PC-3 (cell line): ENCODE data around the gene ZNF79. TPM values are rescaled to one million over a fixed set of nuclear protein-coding genes. Genes with fewer than 3 reads are reported as not detected.

Experiments used
- ATAC-seq: fragments of 200-7000 bp; cut with Tn5 transposase; 2 replicates; pipeline ENCODE4 v1.9.1; 2020; ENCODE audit warnings: mild to moderate bottlenecking, moderate library complexity
- BruUV-seq: library from RNA; stranded (reverse); fragments of 400-500 nt; replicated peaks from 2 replicates; lab custom pipeline; 2021; lab: Mats Ljungman, UMichigan
- CTCF ChIA-PET: fragments of 300-600 bp; sonication (Branson Sonifier 250); formaldehyde crosslinking; loops from one replicate; lab custom pipeline; 2022; ENCODE audit warnings: antibody characterized with exemption; lab: Charles Lee
- POLR2A ChIA-PET: fragments of 300-600 bp; sonication (Branson Sonifier 250); formaldehyde crosslinking; loops from one replicate; lab custom pipeline; 2022; ENCODE audit warnings: antibody characterized with exemption; ENCODE audit not compliant: unreplicated experiment; lab: Charles Lee
- DNase-seq: peaks from one replicate; pipeline ENCODE4 v3.0.0-alpha.2; 2015
- H2AFZ ChIP-seq: fragments of 300-600 bp; sonication (generic); 2 replicates; pipeline ENCODE4 v1.6.0; 2016; ENCODE audit warnings: antibody characterized with exemption, low read length
- H3F3A ChIP-seq: fragments of 300-600 bp; sonication (generic); one replicate; pipeline ENCODE4 v1.6.0; 2017; ENCODE audit warnings: antibody characterized with exemption, low read length, control low read depth, mild to moderate bottlenecking; ENCODE audit not compliant: unreplicated experiment
- H3K27ac ChIP-seq: fragments of 300-600 bp; sonication (generic); 2 replicates; pipeline ENCODE4 v1.5.1; 2016; ENCODE audit warnings: mild to moderate bottlenecking, low read length
- H3K27me3 ChIP-seq: fragments of 300-600 bp; sonication (generic); 2 replicates; pipeline ENCODE4 v1.6.1; 2016; ENCODE audit warnings: low read length, mixed read lengths
- H3K36me3 ChIP-seq: fragments of 300-600 bp; sonication (generic); 2 replicates; pipeline ENCODE4 v1.6.1; 2016; ENCODE audit warnings: low read depth, mixed run types, low read length, mixed read lengths
- H3K4me1 ChIP-seq: fragments of 300-600 bp; sonication (generic); 2 replicates; pipeline ENCODE4 v1.5.1; 2016; ENCODE audit warnings: low read length; ENCODE audit not compliant: insufficient read depth
- H3K4me2 ChIP-seq: fragments of 300-600 bp; sonication (generic); 2 replicates; pipeline ENCODE4 v1.6.0; 2016; ENCODE audit warnings: low read length
- H3K4me3 ChIP-seq: fragments of 300-600 bp; sonication (generic); 2 replicates; pipeline ENCODE4 v1.5.1; 2016; ENCODE audit warnings: mild to moderate bottlenecking, low read length, mixed read lengths
- H3K79me2 ChIP-seq: fragments of 300-600 bp; sonication (generic); 2 replicates; pipeline ENCODE4 v1.6.1; 2017; ENCODE audit warnings: low read length, mixed read lengths
- H3K9ac ChIP-seq: fragments of 300-600 bp; sonication (generic); 2 replicates; pipeline ENCODE4 v1.6.0; 2016; ENCODE audit warnings: mild to moderate bottlenecking, low read length
- H3K9me2 ChIP-seq: fragments of 300-600 bp; sonication (generic); replicated peaks from 2 replicates; pipeline ENCODE4 v1.6.1; 2016; ENCODE audit warnings: mixed run types, low read length, mixed read lengths
- H3K9me3 ChIP-seq: fragments of 300-600 bp; sonication (generic); 2 replicates; pipeline ENCODE4 v1.6.1; 2016; ENCODE audit warnings: low read length, mixed read lengths
- H4K20me1 ChIP-seq: fragments of 300-600 bp; sonication (generic); 2 replicates; pipeline ENCODE4 v1.6.1; 2016; ENCODE audit warnings: low read length, mixed read lengths
- EZH2 ChIP-seq: fragments of 300-600 bp; sonication (generic); IDR thresholded peaks from one replicate; pipeline ENCODE4 v1.6.1; 2017; ENCODE audit warnings: antibody characterized with exemption, mild to moderate bottlenecking, low read length; ENCODE audit not compliant: unreplicated experiment
- EZH2phosphoT487 ChIP-seq: fragments of 300-600 bp; sonication (generic); IDR thresholded peaks from 2 replicates; pipeline ENCODE4 v1.6.1; 2018; ENCODE audit warnings: mild to moderate bottlenecking, antibody characterized with exemption, low read length, borderline replicate concordance
- intact Hi-C: fragments of 100-400 bp; cut with micrococcal nuclease; formaldehyde crosslinking; loops from 2 replicates; pipeline ENCODE4 v1.9.0; 2023
- total RNA-seq: library from RNA; depleted of rRNA; stranded (reverse); fragments of >200 nt; gene quantifications from 2 replicates; pipeline ENCODE4 v1.2.3, GENCODE V29; 2014
- TF ChIP-seq, protein P1 (sequence below): fragments of 300-600 bp; sonication (generic); conservative IDR thresholded peaks from 2 replicates; pipeline ENCODE4 v1.5.1; 2017; ENCODE audit warnings: antibody characterized with exemption, low read depth, mild to moderate bottlenecking, low read length

Gene ZNF79
- total RNA-seq, 1 experiment from 2014 or later, result 4.9 TPM

DNA sequence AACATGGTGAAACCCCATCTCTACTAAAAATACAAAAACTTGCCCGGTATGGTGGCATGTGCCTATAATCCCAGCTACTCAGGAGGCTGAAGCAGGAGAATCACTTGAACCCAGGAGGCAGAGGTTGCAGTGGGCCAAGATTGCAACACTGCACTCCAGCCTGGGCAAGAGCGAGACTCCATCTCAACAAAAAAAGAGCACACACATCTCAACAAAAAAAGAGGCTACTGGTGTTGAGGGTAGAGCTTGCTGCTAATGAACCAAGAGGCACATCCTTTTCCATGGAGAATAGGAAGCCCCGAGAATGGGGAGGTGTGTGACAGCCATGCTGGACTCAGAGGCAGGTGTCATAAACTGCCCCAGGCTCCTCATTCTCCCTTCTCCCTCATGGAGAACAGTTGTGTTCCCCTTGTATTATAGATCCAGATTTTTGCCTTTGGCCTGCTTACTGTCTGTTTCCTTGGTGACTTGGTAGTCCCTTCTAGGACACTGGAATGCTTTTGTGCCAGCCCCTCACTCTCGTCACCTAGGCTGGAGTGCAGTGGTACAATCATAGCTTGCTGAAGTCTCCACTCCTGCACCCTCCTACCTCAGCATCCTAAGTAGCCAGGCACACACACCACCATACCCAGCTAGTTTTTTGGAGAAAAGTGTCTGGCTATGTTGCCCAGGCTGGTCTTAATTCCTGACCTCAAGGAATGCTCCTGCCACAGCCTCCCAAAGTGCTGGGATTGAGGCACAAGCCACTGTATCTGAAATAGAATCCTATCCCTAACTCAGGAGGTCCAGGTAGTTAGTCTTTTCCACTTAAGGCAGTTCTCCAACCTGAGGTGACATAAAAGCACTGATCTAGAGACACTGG is 21.9 kb downstream of the ZNF79 start:
- POLR2A ChIA-PET, result no interaction called here
- peaks cover 46% of the 10 kb centered on the region for H3K36me3 ChIP-seq
- no peak overlapping the region for H2AFZ ChIP-seq
- H3K4me3 ChIP-seq, result no peak overlapping the region
- ATAC-seq (no peak), DNase-seq (peak; percentile 13)
- H3K9ac ChIP-seq, result no peak overlapping the region
- BruUV-seq, result no TSS peak
- peaks cover 9% of the 10 kb centered on the region; the same call in 1 of the 2 replicates for H3K4me1 ChIP-seq
- no peaks in the 10 kb centered on the region for H3K9me3 ChIP-seq
- no peaks in the 10 kb centered on the region for H3K9me2 ChIP-seq
- H3K79me2 ChIP-seq, result peaks cover 36% of the 10 kb centered on the region
- peaks cover 7% of the 10 kb centered on the region for H3F3A ChIP-seq
- H3K27ac ChIP-seq, result no peak overlapping the region
- TF ChIP-seq EZH2 (no peak), EZH2phosphoT487 (no peak)
- TF ChIP-seq, protein P1, sequence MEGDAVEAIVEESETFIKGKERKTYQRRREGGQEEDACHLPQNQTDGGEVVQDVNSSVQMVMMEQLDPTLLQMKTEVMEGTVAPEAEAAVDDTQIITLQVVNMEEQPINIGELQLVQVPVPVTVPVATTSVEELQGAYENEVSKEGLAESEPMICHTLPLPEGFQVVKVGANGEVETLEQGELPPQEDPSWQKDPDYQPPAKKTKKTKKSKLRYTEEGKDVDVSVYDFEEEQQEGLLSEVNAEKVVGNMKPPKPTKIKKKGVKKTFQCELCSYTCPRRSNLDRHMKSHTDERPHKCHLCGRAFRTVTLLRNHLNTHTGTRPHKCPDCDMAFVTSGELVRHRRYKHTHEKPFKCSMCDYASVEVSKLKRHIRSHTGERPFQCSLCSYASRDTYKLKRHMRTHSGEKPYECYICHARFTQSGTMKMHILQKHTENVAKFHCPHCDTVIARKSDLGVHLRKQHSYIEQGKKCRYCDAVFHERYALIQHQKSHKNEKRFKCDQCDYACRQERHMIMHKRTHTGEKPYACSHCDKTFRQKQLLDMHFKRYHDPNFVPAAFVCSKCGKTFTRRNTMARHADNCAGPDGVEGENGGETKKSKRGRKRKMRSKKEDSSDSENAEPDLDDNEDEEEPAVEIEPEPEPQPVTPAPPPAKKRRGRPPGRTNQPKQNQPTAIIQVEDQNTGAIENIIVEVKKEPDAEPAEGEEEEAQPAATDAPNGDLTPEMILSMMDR, result no peak
- CTCF ChIA-PET, result no interaction called here
- no peak overlapping the region for H3K4me2 ChIP-seq
- intact Hi-C loops, result no loop called here
- H4K20me1 ChIP-seq, result peaks cover 56% of the 10 kb centered on the region
- no peaks in the 10 kb centered on the region for H3K27me3 ChIP-seq

DNA sequence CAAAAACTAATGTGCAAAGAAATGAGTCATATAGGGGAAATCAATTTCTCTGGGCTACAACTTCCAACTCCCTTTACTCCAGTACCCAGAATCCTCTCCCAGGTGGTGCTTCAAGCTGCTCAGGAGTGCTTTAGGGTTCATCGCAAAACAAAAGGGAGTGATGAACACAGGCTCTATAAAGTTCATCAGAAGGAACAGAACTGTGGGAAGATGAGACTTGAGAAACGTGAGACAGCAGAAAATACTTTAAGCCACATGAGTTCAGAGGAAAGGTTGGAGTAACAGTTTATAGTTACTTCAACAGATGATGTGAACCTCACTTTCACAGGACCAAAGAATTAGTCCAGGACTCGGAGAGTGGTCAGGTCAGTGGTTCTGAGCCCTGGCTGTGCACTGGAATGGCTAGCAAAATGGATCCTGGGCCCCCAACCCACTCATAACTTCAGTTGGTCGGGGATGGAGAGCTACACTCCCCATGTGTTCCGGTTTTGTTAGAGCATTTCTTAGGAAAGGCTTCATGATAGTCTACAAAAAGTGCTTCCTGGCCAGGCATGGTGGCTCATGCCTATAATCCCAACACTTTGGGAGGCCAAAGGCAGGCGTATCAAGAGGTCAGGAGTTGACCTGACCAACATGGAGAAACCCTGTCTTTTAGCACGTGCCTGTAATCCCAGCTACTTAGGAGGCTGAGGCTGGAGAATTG is 22.7 kb downstream of the ZNF79 start:
- TF ChIP-seq EZH2phosphoT487, result no peak
- TF ChIP-seq EZH2, result no peak
- TF ChIP-seq, protein P1, result no peak

More for the DNA sequence above, 22.7 kb downstream of the ZNF79 start:
- Histone ChIP-seq H3K36me3 (peaks cover 46% of the 10 kb centered on the region), H3K4me3 (no peak overlapping the region), H3K4me1 (peaks cover 9% of the 10 kb centered on the region; the same call in 1 of the 2 replicates), H4K20me1 (peaks cover 56% of the 10 kb centered on the region), H3F3A (peaks cover 7% of the 10 kb centered on the region), H3K9me3 (no peaks in the 10 kb centered on the region), H3K4me2 (no peak overlapping the region), H3K27me3 (no peaks in the 10 kb centered on the region), H3K9ac (no peak overlapping the region), H2AFZ (no peak overlapping the region), H3K9me2 (no peaks in the 10 kb centered on the region), H3K27ac (no peak overlapping the region), H3K79me2 (peaks cover 38% of the 10 kb centered on the region)
- CTCF ChIA-PET, result no interaction called here
- ATAC-seq (no peak; the same call in 1 of the 2 replicates), DNase-seq (peak; percentile 18)
- intact Hi-C loops, result no loop called here
- POLR2A ChIA-PET, result no interaction called here
- no TSS peak for BruUV-seq
